Measurements from ENCODE around the gene DCTPP1. TPM values are rescaled to one million over a fixed set of nuclear protein-coding genes. Genes with fewer than 3 reads are reported as not detected.

Gene DCTPP1
- total and polyA plus RNA-seq, 9 of the 15 experiments (the other 6 are each of a cell fraction or from before 2014, with no cell fraction given): 45.0 to 132 (median 80.6) TPM

DNA sequence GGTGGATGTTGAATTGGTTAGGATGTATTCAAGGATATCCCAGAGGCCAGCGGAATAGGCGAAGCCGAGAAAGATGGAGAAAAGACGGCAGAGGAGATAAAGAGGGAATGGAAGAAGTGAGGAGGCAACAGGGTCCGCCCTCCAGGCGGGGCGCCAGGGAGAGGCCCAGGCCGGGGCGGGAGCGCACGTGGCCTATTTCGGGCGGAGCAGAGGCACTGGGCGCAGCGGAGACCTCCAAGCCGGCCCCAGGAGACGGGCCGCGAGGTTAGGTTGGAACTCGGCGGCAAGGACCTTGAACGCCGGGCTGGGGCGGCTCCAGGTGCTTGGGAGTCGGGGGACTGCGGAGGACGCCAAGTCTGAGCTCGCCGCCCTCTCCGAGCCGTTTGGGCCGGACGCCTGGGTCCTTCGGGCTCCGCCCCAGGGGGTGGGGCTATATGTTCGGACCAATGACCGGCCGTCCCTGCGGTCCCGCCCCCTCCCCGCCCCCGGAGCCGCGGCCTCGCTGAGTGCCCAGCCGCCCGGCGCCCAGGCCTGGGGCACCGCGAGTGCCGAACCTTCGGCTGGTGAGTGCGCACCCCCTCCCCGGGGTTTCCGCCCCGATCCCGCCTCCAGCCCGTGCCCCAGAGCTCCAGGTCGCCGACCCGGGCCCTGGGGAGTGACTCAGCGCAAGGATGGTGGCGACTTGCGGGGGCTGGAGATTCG lies 22.6 kb downstream of the DCTPP1 start, which contains the start of gene ZNF771:
Gene ZNF771 (plus strand): TSS at position 505 of the 702 bp plus-strand sequence. CDS start 448 bp downstream, outside the sequence.
- DNase-seq (ENCODE audit: extremely low read depth in 1 of 4, low spot score in 3 of 4) (peak; percentile 92 to 96 (median 94)), ATAC-seq (peak; percentile 93), FAIRE-seq (peak; percentile 71)
- ChIA-PET CTCF (ENCODE audit: low intra/inter-chr PET ratio) (no interaction called here), POLR2A (interaction anchor here (0.6 to 1.7 kb wide), 8 partner anchors 10 to 251 kb away, joined by 3 to 9 read pairs (median 4); partner anchors contain the start of genes CD2BP2 and DCTPP1)
- H3K4me3 ChIP-seq: peak within 1 kb of the TSS; percentile 80
- in situ Hi-C loops (cut with MboI) (loop anchor here (10.0 kb wide), 1 partner anchor 212 kb away; the partner anchor contains the start of genes BOLA2B, SLX1A and SULT1A3), intact Hi-C loops (cut with micrococcal nuclease) (loop anchor here (5.0 kb wide), 2 partner anchors 35 to 50 kb away; partner anchors contain the start of genes CD2BP2, MYL11 and TBC1D10B)
- WGBS (ENCODE audit: insufficient coverage, low coverage, missing lambda C conversion rate): 1% methylated on average over 42 of the region's 65 CpGs
- H2AFZ ChIP-seq (ENCODE audit: low read depth, low read length): peak within 1 kb of the TSS; percentile 96
- BruUV-seq (replicated peaks): no TSS peak
- H3K27ac ChIP-seq (ENCODE audit: extremely low read depth, low read depth, low read length): peak within 1 kb of the TSS; percentile 81
- peak within 1 kb of the TSS; percentile 97 for H3K4me2 ChIP-seq (ENCODE audit: insufficient read depth, low read length)
- no peaks in the 10 kb centered on the region for H3K9me1 ChIP-seq (ENCODE audit: control insufficient read depth, insufficient read depth, low read length)
- H3K9ac ChIP-seq (ENCODE audit: insufficient read depth in 1 of 2, low read depth in 2 of 2, low read length in 2 of 2): peak within 1 kb of the TSS; percentile 69 to 97
- H3K79me2 ChIP-seq (ENCODE audit: control insufficient read depth, insufficient read depth, low read length): peaks cover 27% of the 10 kb centered on the region; the same call in 2 of the 3 replicates
- H3K4me1 ChIP-seq (replicated peaks in 1 of 2; ENCODE audit: control insufficient read depth in 2 of 2, insufficient read depth in 2 of 2, low read length in 2 of 2): peaks cover 15 to 28% of the 10 kb centered on the region in 2 experiments; a peak in 4 of 5 replicates
- no peaks in the 10 kb centered on the region for H4K20me1 ChIP-seq (replicated peaks; ENCODE audit: control insufficient read depth, insufficient read depth, low read length)
- H3K36me3 ChIP-seq (ENCODE audit: control insufficient read depth, insufficient read depth, low read length): peaks cover 27% of the 10 kb centered on the region; the same call in 2 of the 3 replicates
- H3K9me3 ChIP-seq (replicated peaks; ENCODE audit: control insufficient read depth, insufficient read depth, low read depth, low read length): no peaks in the 10 kb centered on the region
- H3K27me3 ChIP-seq (ENCODE audit: control insufficient read depth in 2 of 2, insufficient read depth in 2 of 2, low read length in 2 of 2): no peaks in the 10 kb centered on the region
- TF ChIP-seq ZNF384 (IDR thresholded peaks at IDR 0.05; ENCODE audit: low read depth, low read length): no peak; the same call in 1 of the 2 replicates
- no peak for TF ChIP-seq MCM7 (IDR thresholded peaks at IDR 0.05)
- no peak for TF ChIP-seq HDAC3 (IDR thresholded peaks at IDR 0.05; ENCODE audit: borderline replicate concordance, partially characterized antibody)
- TF ChIP-seq ZBED1 (IDR thresholded peaks at IDR 0.05): no peak
- no peak for TF ChIP-seq KDM4B (IDR thresholded peaks at IDR 0.05; ENCODE audit: borderline replicate concordance in 2 of 2, low read depth in 1 of 2)
- no peak for TF ChIP-seq ZC3H4 (CRISPR knock-in tag; IDR thresholded peaks at IDR 0.05; ENCODE audit: borderline replicate concordance)
- TF ChIP-seq, protein P1, sequence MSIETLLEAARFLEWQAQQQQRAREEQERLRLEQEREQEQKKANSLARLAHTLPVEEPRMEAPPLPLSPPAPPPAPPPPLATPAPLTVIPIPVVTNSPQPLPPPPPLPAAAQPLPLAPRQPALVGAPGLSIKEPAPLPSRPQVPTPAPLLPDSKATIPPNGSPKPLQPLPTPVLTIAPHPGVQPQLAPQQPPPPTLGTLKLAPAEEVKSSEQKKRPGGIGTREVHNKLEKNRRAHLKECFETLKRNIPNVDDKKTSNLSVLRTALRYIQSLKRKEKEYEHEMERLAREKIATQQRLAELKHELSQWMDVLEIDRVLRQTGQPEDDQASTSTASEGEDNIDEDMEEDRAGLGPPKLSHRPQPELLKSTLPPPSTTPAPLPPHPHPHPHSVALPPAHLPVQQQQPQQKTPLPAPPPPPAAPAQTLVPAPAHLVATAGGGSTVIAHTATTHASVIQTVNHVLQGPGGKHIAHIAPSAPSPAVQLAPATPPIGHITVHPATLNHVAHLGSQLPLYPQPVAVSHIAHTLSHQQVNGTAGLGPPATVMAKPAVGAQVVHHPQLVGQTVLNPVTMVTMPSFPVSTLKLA (conservative IDR thresholded peaks at IDR 0.05): peak; percentile 99 to 100
- TF ChIP-seq ZNF507 (tag; conservative IDR thresholded peaks at IDR 0.05): no peak
- no peak for TF ChIP-seq ESRRB (CRISPR knock-in tag; IDR thresholded peaks at IDR 0.05; ENCODE audit: borderline replicate concordance)
- TF ChIP-seq, protein P2, sequence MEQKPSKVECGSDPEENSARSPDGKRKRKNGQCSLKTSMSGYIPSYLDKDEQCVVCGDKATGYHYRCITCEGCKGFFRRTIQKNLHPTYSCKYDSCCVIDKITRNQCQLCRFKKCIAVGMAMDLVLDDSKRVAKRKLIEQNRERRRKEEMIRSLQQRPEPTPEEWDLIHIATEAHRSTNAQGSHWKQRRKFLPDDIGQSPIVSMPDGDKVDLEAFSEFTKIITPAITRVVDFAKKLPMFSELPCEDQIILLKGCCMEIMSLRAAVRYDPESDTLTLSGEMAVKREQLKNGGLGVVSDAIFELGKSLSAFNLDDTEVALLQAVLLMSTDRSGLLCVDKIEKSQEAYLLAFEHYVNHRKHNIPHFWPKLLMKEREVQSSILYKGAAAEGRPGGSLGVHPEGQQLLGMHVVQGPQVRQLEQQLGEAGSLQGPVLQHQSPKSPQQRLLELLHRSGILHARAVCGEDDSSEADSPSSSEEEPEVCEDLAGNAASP (IDR thresholded peaks at IDR 0.05): no peak
- no peak for TF ChIP-seq KDM1A (IDR thresholded peaks at IDR 0.05)
- TF ChIP-seq RBM17 (IDR thresholded peaks at IDR 0.05; ENCODE audit: borderline replicate concordance, low read depth, low read length): no peak
- no peak for TF ChIP-seq DMBX1 (CRISPR knock-in tag; IDR thresholded peaks at IDR 0.05; ENCODE audit: borderline replicate concordance)
- TF ChIP-seq POLR3A (IDR thresholded peaks at IDR 0.05; ENCODE audit: borderline replicate concordance, extremely low read depth, insufficient read depth, insufficient read length): no peak
- TF ChIP-seq, protein P3, sequence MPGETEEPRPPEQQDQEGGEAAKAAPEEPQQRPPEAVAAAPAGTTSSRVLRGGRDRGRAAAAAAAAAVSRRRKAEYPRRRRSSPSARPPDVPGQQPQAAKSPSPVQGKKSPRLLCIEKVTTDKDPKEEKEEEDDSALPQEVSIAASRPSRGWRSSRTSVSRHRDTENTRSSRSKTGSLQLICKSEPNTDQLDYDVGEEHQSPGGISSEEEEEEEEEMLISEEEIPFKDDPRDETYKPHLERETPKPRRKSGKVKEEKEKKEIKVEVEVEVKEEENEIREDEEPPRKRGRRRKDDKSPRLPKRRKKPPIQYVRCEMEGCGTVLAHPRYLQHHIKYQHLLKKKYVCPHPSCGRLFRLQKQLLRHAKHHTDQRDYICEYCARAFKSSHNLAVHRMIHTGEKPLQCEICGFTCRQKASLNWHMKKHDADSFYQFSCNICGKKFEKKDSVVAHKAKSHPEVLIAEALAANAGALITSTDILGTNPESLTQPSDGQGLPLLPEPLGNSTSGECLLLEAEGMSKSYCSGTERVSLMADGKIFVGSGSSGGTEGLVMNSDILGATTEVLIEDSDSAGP (CRISPR knock-in tag; IDR thresholded peaks at IDR 0.05): no peak
- 0 out of 2 replicates have a peak, but pooled peaks have one; percentile 36 for TF ChIP-seq MTA1 (IDR thresholded peaks at IDR 0.05; ENCODE audit: borderline replicate concordance)

All from K562 (cell line).